Panc1 (cell line): ENCODE results near the gene GOLGA3.

Experiments
- POLR2AphosphoS5 ChIP-seq: IDR thresholded peaks from 2 replicates; pipeline ENCODE4 v1.6.1; 2012; ENCODE audit warnings: mild to moderate bottlenecking, low read depth, low read length, moderate library complexity
- SIN3A ChIP-seq: IDR thresholded peaks from 2 replicates; pipeline ENCODE4 v1.6.1; 2012; ENCODE audit warnings: low read depth, mild to moderate bottlenecking, low read length, moderate library complexity, borderline replicate concordance; ENCODE audit not compliant: insufficient read depth
- TF ChIP-seq, protein P1 (sequence below): fragments of 450-650 bp; IDR thresholded peaks from 2 replicates; pipeline ENCODE4 v1.5.1; 2017; ENCODE audit warnings: mild to moderate bottlenecking

DNA sequence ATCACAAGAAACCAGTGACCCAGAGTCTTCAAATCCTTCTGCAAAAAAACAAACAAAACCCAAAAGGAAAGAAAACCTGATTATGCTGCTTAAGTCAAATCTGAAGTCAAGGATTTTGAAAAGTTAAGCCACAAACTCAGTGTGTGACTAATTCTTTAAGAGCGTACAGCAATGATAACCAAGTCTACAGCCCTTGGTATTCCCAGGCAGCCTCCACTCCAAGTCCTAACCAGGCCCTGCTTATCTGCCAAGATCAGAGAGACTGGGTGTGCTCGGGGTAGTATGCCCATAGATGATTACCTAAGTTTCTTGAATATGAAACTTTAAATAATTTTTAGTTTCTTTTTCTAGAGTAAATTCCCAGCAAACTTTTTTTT, 104.9 kb downstream of the GOLGA3 start:
- TF ChIP-seq SIN3A (no peak), POLR2AphosphoS5 (no peak; the same call in none of the 2 replicates)
- TF ChIP-seq, protein P1, sequence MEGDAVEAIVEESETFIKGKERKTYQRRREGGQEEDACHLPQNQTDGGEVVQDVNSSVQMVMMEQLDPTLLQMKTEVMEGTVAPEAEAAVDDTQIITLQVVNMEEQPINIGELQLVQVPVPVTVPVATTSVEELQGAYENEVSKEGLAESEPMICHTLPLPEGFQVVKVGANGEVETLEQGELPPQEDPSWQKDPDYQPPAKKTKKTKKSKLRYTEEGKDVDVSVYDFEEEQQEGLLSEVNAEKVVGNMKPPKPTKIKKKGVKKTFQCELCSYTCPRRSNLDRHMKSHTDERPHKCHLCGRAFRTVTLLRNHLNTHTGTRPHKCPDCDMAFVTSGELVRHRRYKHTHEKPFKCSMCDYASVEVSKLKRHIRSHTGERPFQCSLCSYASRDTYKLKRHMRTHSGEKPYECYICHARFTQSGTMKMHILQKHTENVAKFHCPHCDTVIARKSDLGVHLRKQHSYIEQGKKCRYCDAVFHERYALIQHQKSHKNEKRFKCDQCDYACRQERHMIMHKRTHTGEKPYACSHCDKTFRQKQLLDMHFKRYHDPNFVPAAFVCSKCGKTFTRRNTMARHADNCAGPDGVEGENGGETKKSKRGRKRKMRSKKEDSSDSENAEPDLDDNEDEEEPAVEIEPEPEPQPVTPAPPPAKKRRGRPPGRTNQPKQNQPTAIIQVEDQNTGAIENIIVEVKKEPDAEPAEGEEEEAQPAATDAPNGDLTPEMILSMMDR: no peak
